NCI-H1092 treated with DMSO at 0.1 percent for 48 hours (cell line): ENCODE results near the gene MED25.
A peak's percentile ranks its signal among the peaks of the same experiment; 100 is the strongest.

Source experiments
- DNase-seq: peaks from one replicate; lab custom pipeline; 2025; lab: John Stamatoyannopoulos, UW

The MED25 gene

DNA sequence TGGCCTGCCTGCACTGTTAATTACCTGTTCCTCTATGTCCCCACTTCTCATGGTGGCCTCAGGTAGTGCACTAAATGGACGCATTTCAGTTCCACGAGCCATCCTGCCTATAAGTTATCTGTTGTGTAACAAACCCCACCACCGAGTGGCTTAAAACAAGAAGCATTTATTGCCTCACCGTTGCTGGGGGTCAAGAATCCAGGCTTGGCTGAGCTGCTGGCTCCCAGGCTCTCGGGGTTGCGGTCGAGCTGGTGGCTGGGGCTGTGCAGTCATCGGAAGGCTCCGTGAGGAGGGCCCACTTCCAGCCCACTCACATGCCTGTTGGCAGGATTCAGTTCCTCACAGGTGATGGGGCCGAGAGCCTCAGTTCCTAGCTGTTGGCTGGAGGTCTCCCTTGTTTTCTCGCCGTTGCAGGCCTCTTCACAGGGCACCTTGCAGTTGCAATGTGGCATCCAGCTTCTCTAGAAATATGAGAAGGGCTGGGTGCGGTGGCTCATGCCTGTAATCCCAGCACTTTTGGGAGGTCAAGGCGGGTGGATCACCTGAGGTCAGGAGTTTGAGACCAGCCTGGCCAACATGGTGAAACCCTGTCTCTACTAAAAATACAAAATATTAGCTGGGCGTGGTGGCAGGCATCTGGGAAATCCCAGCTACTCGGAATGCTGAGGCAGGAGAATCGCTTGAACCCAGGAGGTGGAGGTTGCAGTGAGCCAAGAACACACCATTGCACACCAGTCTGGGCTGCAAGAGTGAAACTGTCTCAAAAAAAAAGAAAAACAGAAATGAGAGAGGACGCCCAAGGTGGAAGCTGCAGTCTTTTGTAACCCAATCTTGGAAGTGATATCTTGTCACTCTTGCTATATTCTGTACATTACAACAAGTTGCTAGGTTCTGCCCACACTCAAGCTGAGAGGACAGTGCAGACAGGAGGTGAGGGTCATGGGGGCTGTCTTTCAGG is 26.3 kb downstream of the MED25 start:
- no peak for DNase-seq

DNA sequence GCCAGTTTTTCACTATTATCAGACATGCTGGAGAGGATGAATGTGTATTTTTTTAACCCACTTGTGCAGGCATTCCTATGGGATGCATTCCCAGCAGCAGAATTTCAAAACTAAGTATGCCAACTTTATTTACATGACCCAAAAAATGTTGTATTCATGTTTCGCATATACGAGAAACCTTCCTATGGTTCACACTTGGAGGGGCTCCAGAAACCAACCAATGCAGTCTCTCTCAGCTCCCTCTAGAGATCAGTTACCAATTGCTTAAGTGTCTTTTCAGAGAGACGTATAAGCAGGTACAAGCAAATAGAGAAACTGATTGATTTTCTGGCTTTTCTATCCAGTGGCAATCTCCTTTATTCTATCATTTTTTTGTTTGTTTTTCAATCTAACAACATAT is 27.3 kb downstream of the MED25 start:
- no peak for DNase-seq

DNA sequence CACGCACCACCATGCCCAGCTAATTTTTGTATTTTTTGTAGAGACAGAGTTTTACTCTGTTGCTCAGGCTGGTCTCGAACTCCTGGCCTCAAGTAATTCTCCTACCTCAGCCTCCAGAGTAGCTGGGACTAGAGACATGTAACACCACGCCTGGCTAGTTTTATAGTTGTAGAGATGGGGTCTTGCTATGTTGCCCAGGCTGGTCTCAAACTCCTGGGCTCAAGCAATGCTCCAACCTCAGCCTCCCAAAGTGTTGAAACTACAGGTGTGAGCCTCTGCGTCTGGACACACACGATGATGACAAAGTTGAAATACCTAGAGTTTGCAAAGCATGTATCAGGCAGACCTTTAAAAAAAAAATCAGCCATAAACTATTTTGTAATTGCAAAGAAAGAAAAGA is 28.3 kb downstream of the MED25 start:
- no peak for DNase-seq

DNA sequence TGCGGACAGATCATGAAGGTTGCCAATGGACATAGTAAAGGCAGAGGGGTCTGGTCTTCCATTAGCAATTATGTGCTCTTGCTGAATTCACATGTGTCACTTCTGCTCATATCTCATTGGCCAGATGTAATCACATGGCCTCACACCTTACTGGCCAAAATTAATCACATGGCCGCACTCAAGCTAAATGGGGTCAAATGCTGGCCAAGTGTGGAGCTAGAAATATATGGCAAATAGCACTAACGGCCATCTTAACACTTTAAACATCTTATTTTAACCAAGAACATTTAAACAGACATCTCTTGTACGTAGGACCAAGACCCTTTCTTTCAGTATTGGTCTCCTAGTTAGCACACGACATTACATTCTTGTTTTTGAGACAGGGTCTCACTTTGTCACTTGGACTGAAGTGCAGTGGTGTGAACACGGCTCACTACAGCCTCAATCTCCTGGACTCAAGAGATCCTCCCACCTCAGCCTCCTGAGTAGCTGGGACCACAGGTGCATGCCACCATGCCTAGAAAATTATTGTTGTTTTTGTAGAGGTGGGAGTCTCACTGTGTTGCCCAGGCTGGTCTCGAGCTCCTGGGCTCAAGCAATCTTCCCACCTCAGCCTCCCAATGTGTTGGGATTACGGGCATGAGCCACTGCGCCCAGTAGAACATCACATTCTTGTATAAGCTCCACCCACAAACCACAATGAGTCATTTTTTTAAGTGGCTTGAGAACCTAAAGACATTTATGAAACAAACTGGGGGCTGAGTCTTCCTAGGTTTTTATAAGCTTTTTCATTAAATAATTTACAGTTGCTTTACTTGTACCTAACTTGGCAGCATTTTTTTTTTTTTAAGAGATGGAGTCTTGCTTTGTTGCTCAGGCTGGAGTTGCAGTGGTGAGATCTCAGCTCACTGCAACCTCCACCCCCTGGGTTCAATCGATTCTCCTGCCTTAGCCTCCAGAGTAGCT is 29.9 kb downstream of the MED25 start:
- no peak for DNase-seq

DNA sequence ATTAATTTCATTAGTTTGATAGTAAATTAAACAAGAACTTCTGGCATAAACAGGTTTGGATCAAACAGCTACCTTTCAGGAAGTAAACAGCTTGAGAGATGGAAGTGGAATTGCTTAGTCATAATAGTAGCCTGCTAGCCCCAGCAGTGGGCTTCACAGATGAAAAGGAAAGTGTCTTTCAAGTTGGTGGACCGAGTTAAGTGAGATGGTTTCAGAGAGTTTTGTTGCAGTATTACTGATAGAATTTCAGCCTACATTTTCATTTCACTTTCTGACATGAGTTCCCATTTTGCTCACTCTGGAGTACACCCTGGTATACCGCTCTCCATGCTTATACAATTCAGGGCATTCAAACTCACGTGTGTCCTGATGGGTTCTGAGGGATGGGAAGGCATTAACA is 30.8 kb downstream of the MED25 start:
- DNase-seq = no peak

DNA sequence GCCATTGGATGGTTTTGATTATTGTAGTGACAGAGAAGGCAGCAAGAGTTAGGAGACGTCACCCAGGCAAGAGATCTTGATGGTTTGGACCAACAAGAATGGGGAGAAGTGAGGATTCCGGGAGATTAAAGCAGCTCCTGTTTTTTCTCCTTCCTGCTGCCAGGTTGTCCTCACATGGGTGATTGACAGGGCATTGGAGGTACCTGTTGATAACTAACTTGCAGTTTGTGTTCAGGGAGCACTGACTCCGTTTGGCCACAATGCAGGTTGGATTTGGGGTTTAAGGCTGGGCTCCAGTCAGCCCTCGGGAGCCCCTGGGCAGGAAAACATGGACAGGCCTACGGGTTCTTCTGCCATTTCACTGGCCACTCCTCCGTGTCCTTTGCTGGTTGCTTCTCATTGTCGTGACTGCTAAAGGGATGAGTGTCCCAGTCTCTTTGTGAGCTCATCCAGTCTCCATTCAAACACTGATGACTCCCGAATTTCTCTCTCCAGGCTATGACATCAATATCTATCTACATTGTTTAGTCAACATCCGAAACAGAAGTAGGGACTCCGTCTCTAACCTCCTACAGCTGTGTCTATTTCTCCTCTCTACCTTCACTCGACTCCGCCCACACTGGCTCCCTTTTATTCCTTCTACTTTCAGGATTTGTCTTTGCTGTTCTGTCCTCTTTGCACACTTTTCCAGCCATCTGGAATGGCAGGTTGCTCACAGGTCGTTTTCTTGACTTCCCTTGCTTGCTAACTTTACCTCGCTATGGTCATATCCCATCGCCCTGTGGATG is 31.5 kb downstream of the MED25 start:
- no peak for DNase-seq

DNA sequence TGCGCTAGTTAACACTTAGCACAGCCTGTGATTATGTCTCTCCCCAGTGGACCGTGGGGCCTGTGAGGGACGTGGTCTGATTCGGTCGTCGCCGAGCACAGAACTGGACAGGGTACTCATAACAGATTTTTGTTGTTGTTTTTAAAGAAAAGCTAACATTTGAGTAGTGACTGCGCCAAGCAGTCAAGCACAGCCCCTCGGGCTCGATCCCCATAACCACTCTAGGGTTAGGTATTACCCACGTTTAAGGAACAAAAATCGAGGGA is 32.1 kb downstream of the MED25 start:
- no peak for DNase-seq

DNA sequence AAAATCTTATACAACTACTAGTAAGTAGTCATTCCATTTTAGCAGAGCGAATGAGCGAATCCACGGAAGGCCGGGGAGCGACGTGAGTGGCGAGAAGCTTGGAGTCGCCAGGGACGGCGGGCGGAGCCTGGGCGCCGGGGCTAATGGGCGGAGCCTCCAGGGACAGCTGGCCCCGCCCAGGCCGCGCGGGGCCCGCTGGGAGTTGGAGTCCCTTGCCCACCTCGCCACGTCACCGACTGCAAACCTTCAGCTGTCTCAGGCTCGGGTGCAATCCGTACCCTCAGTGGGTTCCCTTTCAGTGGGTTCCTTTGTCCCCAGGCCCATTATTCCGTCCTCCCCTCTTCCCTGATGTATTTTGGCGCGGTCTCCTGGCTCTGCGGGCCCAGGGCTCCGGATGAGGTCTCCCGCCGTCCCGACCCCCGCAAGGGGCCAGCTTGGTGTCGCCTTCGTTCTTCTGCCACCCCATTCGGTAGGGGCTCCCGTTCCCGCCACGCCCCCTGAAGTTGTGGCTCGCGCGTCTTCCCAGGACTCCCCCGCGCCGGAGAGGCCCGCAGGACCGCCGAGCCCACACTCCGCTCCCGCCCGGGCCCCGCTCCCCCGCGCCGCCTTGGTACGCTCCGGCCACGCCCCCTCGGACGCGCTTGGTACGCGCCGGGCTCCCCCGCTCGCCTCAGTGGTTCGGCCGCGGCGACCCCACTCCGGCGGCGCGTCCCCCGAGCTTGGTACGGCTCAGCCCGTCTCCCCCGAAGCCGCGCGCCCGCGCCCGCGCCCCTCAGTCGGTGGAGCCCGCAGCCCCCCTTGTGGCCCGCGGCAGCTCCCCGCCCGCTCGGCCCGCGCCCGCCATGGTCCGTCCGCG is 32.6 kb downstream of the MED25 start, which contains the start of gene PTOV1:
TSS of gene PTOV1 (plus strand) at position 673 of the 856 bp plus-strand sequence.
- peak; percentile 84 for DNase-seq

DNA sequence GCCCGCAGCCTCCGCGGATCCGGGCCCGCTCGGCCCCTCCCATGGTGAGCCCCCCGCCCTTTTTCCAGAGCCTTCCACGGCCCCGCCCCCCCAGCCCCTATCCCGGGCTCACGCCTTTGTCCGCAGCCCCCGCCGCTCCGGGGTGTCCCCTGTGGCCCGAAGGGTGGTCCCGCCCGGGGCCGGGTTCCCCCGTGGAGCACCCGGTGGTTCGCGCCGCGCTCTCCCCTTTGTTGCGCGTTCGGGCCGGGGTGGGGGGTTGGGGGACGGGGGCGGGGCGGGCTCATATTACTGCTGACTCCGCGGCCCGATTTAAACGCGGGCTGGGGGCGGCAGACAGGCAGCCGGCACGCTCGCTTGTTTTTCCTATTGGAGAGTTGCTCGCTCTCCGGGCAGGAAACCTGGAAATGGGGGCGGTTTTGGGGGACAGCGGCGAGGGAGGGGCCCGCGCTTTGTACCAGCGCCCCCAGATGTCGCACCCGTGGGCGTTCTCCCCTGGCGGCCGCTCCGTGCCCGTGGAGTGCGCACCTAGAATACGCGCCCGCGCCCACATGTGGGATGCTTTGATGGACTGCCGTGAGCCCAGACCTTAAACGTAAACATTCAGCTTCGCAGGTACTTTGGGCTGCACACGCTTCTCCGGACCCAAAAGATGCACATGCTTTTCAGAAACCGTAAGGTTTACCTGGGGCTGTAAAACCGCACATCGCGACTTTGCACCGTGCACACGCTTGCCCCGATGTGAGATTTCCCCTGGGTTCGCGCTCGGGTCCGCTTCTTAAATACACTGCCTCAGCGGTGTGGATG is 33.6 kb downstream of the MED25 start:
- no peak for DNase-seq

DNA sequence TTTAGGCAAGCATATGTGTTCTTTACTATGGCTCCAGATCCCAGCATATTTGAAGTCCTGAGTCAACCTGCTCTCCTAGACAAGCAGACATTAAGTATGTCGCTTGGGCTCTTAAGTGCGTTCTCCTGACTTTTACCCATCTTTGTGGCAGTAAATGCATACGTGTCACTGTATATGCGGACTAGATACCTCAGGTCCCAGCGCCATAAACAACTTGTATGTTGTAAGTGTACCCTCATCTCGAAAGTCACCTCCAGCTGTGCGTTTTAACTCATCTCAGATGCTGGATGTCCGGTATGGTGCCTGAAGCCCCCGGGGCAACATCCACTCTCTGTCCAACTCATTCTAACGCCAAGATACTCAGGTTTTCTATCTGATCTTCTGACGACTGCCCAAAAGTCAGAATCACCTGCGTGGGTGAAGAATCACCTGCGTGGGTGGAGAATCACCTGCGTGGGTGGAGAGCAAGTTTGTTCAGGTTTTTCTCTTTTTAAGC is 34.6 kb downstream of the MED25 start:
- no peak for DNase-seq

DNA sequence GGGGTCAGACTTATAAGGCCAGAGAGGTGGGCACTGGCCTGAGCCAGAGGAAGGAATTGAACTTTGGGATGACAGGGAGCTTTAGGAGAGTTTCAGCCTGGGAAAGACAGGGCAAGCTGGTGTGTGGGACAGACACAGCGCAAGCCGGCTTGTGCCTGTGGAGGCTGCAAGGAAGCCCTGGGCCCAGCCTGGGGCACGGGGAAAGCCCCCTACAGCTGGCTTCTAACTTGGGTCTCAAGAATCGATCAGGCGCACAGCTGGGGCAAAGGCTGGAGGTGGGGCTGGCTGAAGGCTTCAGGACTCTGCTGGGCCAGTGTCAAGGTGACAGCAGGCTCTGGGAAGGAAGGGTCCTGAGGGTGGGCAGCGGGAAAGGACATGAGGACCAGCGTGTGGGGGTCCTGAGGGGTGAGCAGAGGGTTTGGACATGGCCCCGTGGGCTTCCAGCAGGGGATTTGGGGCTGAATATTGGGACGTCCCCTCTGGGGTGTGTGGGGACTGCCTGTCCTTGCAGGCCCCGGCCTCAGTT is 35.8 kb downstream of the MED25 start:
- no peak for DNase-seq

DNA sequence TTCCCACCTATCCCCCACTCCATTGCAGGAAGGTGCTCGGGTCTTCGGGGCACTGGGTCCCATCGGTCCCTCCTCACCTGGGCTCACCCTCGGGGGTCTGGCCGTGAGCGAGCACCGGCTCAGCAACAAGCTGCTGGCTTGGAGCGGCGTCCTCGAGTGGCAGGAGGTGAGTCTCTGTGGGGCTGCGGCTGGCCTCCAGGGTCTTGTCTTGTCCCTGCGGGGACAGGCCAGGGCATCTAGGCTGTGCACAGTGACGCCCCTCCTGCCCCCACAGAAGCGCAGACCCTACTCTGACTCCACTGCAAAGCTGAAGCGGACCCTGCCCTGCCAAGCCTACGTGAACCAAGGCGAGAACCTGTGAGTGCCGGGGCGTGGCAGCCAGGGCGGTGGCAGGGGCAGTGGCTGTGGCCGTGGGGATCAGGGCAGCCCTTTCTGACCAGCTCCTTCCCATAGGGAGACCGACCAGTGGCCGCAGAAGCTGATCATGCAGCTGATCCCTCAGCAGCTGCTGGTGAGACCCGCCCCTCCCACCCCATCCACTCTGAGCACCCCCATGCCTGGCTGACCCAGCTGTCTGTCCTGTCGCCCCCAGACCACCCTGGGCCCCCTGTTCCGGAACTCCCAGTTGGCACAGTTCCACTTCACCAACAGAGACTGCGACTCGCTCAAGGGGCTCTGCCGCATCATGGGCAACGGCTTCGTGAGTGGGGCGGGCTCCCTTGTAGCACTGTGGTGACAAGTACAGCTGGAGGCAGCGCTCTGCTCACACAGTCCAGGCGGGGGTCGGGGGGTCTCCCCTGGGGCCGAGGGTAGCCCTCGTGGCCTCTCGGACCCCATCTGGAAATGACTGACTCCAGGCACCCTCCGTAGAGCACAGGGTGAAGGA is 36.5 kb downstream of the MED25 start:
- no peak for DNase-seq

DNA sequence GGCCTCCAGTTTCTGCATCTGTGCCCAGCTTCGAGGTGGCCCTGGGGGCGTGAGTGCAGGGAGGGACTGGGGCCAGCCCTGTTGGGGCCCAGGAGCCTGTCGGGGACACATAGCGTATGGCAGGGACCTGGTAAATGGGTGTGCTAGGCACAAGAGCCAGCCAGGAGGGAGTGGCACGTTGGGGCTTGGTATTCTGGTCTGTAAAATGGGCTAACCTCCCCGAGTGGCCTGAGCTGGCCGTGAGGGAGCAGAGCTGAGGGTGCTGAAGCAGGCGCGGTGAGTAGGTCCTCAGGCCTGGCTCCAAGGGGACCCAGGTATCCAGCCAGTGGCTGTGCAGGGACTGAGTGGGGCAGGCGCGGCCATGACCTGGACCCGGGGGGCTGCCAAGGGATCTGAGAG is 37.2 kb downstream of the MED25 start:
- DNase-seq = no peak

DNA sequence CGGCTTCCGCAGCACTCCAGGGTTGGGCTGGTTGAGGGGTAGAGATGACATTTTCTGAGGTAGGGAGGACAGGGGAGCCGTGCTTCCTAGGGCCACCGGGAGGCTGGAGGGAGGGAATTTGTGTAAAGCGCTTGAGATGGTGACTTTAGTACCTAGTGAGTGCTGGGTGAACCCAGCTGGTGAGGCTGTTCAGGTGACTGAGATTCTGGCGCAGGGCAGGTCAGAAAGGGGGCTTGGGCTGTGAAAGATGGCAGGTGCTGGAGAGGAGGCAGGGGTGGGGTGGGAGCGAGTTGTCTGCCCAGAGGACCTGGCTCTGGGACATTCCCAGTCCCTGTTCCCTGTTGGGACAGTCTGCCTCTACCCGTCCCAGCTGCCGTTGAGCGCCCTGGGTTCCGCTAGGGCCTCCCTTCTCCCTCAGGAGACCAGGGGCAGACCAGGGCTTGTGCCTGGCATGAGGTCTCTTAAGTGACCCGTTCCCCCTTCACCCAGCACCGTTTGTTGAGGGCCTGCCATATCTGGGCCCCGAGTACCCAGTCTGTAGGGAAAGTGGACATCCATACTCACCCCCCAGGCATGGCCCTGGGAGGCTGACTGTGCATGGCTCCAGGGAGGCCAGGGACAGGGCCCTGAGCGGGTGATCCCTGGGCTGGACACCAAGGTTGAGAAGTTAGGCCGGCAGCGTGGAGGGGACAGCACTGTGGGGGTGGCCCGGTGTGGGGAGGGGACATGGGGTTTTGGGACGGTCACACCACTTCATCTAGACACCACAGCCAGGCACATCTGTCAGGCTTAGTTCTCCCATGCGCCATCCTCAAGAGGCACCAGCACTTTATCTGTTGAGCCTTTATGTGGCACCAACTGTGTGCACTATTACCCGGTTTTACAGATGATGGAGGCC is 37.8 kb downstream of the MED25 start:
- no peak for DNase-seq

DNA sequence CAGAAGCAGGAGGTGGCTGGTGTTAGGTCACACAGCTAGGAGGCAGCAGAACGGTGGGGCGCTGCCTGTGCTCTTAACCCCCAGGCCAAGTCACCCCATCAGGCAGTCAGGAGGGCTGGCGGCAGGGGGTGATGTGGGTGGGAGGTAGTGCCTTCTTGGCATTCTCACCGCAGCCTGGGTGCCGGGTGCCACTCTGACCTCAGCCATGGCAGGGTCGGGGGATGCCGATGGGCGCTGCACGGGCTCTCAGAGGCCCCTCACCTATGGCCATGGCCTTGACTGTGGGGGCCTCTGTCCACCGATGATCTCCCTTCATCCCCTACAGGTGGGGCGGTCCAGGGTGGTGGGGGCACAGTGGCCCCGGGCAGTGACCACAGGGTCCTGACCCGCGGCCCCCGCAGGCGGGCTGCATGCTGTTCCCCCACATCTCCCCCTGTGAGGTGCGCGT is 38.5 kb downstream of the MED25 start:
- DNase-seq = no peak

DNA sequence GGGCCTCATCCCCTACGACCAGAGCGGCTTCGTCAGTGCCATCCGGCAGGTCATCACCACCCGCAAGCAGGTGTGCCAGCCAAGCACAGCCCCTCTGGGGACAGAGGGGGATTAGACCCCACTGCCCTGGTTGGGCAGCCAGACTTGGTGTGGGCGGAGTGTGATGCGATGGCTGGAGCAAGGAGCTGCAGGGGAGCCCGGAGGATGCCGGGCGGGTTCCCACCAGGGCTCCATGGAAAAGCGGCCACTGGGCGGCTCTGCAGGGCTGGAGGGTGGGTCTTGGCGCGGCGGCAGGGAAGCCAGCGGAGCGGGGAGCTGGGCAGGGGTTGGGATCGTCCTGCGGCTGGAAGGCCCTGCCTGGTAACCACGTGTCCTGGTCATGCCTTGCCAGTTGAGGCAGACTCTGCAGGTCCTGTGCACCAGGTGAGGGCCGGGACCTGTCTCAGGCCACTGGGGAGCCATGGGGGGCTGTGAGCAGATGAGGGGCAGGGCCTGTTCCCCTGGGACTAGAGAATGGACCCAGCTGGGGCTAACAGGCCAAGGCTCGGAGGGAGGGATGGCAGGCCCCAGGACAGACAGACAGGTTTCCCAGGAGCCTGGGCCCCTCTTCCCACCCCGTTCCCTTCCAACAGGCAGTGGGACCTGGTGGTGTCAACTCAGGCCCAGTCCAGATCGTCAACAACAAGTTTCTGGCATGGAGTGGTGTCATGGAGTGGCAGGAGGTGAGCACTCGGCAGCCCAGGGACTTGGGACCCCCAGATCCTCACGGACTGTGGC is 39.2 kb downstream of the MED25 start:
- DNase-seq = no peak

DNA sequence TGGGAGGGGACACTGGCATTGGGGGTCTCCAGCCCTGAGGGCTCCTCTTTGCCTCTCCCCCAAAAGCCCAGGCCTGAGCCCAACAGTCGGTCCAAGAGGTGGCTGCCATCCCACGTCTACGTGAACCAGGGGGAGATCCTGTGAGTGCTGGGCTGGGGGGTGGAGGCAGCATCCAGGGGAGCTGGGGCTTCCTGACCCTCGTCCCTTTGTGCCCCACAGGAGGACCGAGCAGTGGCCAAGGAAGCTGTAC is 39.7 kb downstream of the MED25 start:
- DNase-seq = no peak
